Measurements from ENCODE around the gene GPR142.

The GPR142 gene

GRCh38 chr17:74332017-74332650 lies 35.2 kb upstream of the GPR142 start:
- TF ChIP-seq CEBPB (IDR thresholded peaks at IDR 0.05), result no peak

GRCh38 chr17:74332763-74333283 lies 34.5 kb upstream of the GPR142 start:
- no peak for TF ChIP-seq YY1 (IDR thresholded peaks at IDR 0.05; ENCODE audit: low read depth)
- TF ChIP-seq FOXM1 (IDR thresholded peaks at IDR 0.05; ENCODE audit: borderline replicate concordance, low read depth), result no peak
- no peak for TF ChIP-seq EGR1 (IDR thresholded peaks at IDR 0.05)
- no peak for TF ChIP-seq CREB1 (IDR thresholded peaks at IDR 0.05; ENCODE audit: low read depth)
- TF ChIP-seq USF1 (IDR thresholded peaks at IDR 0.05), result no peak

- TF ChIP-seq TAF1 (IDR thresholded peaks at IDR 0.05; ENCODE audit: low read depth) (no peak), REST (IDR thresholded peaks at IDR 0.05; ENCODE audit: low read depth) (no peak), NFIC (IDR thresholded peaks at IDR 0.05) (no peak), CEBPB (IDR thresholded peaks at IDR 0.05) (no peak), EP300 (IDR thresholded peaks at IDR 0.05; ENCODE audit: borderline replicate concordance) (no peak), FOXM1 (IDR thresholded peaks at IDR 0.05; ENCODE audit: borderline replicate concordance, low read depth) (no peak), TEAD4 (IDR thresholded peaks at IDR 0.05) (no peak), YY1 (IDR thresholded peaks at IDR 0.05; ENCODE audit: low read depth) (no peak), ZBTB7A (IDR thresholded peaks at IDR 0.05; ENCODE audit: low read depth) (no peak), RAD21 (IDR thresholded peaks at IDR 0.05; ENCODE audit: low read depth) (no peak), USF1 (IDR thresholded peaks at IDR 0.05) (no peak), MAX (IDR thresholded peaks at IDR 0.05) (no peak), CREB1 (IDR thresholded peaks at IDR 0.05; ENCODE audit: low read depth) (no peak), TCF12 (IDR thresholded peaks at IDR 0.05; ENCODE audit: low read depth) (no peak), EGR1 (IDR thresholded peaks at IDR 0.05) (no peak)
Observed at GRCh38 chr17:74334393-74335039, 32.8 kb upstream of the GPR142 start.

- TF ChIP-seq TAF1 (IDR thresholded peaks at IDR 0.05; ENCODE audit: low read depth) (no peak), USF1 (IDR thresholded peaks at IDR 0.05) (no peak), CREB1 (IDR thresholded peaks at IDR 0.05; ENCODE audit: low read depth) (no peak), CEBPB (IDR thresholded peaks at IDR 0.05) (no peak), TCF12 (IDR thresholded peaks at IDR 0.05; ENCODE audit: low read depth) (no peak), RAD21 (IDR thresholded peaks at IDR 0.05; ENCODE audit: low read depth) (no peak), NFIC (IDR thresholded peaks at IDR 0.05) (no peak), EGR1 (IDR thresholded peaks at IDR 0.05) (no peak), FOXM1 (IDR thresholded peaks at IDR 0.05; ENCODE audit: borderline replicate concordance, low read depth) (no peak), REST (IDR thresholded peaks at IDR 0.05; ENCODE audit: low read depth) (no peak), EP300 (IDR thresholded peaks at IDR 0.05; ENCODE audit: borderline replicate concordance) (no peak), ZBTB7A (IDR thresholded peaks at IDR 0.05; ENCODE audit: low read depth) (no peak), TEAD4 (IDR thresholded peaks at IDR 0.05) (no peak), YY1 (IDR thresholded peaks at IDR 0.05; ENCODE audit: low read depth) (no peak), MAX (IDR thresholded peaks at IDR 0.05) (no peak)
Observed at GRCh38 chr17:74335529-74336062, 31.7 kb upstream of the GPR142 start.

GRCh38 chr17:74336307-74336706 lies 31.0 kb upstream of the GPR142 start:
- TF ChIP-seq TAF1 (IDR thresholded peaks at IDR 0.05; ENCODE audit: low read depth) (no peak), TCF12 (IDR thresholded peaks at IDR 0.05; ENCODE audit: low read depth) (no peak), USF1 (IDR thresholded peaks at IDR 0.05) (no peak), ZBTB7A (IDR thresholded peaks at IDR 0.05; ENCODE audit: low read depth) (no peak), TEAD4 (IDR thresholded peaks at IDR 0.05) (no peak), YY1 (IDR thresholded peaks at IDR 0.05; ENCODE audit: low read depth) (no peak), EP300 (IDR thresholded peaks at IDR 0.05; ENCODE audit: borderline replicate concordance) (no peak), RAD21 (IDR thresholded peaks at IDR 0.05; ENCODE audit: low read depth) (no peak), FOXM1 (IDR thresholded peaks at IDR 0.05; ENCODE audit: borderline replicate concordance, low read depth) (no peak), EGR1 (IDR thresholded peaks at IDR 0.05) (no peak), CREB1 (IDR thresholded peaks at IDR 0.05; ENCODE audit: low read depth) (no peak), NFIC (IDR thresholded peaks at IDR 0.05) (no peak), REST (IDR thresholded peaks at IDR 0.05; ENCODE audit: low read depth) (no peak), MAX (IDR thresholded peaks at IDR 0.05) (no peak), CEBPB (IDR thresholded peaks at IDR 0.05) (no peak)

Measured in Ishikawa (cell line).